Rectal smooth muscle tissue (tissue), 1 donor: ENCODE data around the gene CEP95.
A peak's percentile ranks its signal among the peaks of the same experiment; 100 is the strongest.

ENCODE experiments used
- H3K27ac ChIP-seq: one replicate; pipeline ENCODE4 v1.7.0; 2013; ENCODE audit warnings: low read depth, low read length, inconsistent platforms
- H3K27me3 ChIP-seq: one replicate; pipeline ENCODE4 v1.7.0; 2013; ENCODE audit warnings: low read length; ENCODE audit not compliant: control insufficient read depth, insufficient read depth
- H3K36me3 ChIP-seq: one replicate; pipeline ENCODE4 v1.7.0; 2013; ENCODE audit warnings: low read length; ENCODE audit not compliant: control insufficient read depth, insufficient read depth
- H3K4me1 ChIP-seq: one replicate; pipeline ENCODE4 v1.7.0; 2013; ENCODE audit warnings: low read length; ENCODE audit not compliant: control insufficient read depth, insufficient read depth
- H3K4me3 ChIP-seq: one replicate; pipeline ENCODE4 v1.7.0; 2013; ENCODE audit warnings: low read length
- H3K9ac ChIP-seq: one replicate; pipeline ENCODE4 v1.7.0; 2013; ENCODE audit warnings: low read length

CEP95 gene

DNA sequence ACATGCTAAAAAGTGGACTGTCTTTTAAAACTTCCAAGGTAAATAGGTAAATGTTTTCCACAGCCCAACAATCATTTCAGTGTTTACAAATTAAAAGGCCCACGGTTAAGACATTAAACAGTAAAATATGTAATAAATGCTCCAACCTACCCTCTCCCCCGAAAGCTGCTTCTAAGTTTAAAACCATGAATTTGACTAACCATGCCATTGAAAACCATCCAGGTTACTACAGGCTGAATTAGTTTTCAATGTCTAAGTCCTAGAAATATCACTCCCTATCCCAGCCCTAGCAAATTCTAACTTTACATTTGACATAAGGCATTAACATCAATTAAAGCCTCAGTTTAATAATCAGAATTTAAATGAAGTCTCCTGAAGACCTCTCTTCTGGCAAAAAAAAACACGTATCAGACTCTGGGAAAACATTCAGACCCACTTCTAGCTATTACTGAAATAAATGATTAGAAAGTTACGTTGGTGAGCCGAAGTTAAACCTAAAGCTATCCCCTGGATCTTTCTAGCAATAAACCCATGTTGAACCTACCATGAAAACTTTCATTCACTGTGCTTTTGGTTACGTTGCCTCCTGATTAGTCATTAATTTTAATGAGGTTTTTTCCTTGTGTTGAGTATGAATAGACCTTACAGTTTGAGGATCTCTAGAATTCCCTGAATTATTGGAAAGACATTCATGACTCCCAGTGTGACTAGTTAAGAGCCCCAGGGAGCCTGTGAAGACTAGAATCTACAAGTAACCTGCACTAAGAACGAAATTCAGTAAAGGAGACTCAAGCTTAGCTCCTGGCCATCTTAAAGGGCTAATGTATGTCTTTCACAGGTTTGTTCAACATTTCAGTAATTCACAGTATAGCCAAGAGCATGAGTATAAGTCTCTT, 8.2 kb upstream of the CEP95 start:
- Histone ChIP-seq H3K27me3 (no peaks in the 10 kb centered on the region), H3K4me3 (no peak overlapping the region), H3K9ac (no peak overlapping the region), H3K36me3 (peaks cover 40% of the 10 kb centered on the region), H3K4me1 (peaks cover 25% of the 10 kb centered on the region), H3K27ac (no peak overlapping the region)

DNA sequence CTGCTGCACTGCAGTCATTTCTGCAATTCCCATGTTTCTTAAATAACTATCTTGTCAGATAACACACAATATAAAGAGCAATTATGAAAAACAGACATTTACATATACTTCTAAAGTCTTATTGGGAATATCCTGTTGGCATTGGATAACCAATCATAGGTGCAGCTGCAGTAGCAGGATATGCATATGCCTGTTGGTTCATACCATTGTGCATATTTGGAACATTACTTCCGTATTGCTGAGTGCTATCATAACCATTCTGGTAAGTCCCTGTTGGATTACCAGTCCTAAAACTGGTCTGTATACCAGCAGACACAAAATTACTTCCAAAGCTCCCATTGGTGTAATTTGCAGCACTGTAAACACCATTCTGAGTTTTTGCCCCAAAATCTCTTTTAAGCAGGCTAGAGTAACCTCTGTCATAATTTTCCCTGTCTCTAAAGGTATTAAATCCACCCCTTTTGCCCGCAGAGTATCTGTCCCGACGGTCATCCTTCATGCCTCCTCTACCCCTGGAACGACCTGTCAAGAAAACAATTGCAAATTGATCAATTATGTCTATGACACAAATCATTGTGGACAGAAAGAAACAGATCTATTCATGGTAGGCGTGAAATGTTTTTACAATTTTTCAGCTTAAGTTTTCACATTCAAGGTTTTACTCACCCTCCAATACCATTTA, 6.8 kb upstream of the CEP95 start:
- H3K4me1 ChIP-seq = peaks cover 36% of the 10 kb centered on the region

DNA sequence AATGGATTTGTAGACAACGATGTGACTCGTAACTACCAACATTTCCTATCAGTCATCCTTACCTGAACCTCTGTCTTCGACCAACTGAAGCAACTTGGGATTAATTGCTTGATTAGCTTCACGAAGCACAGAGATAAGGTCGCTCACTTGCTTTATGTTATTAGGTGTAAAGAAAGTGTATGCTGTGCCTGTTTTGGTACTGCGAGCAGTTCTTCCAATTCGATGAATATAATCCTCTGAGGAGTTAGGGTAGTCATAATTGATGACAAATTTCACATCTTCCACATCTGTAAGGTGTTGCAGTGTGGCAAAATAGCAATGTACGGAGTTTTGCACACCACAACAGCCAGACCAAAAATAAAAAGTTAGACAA, 6.3 kb upstream of the CEP95 start:
- H3K27ac ChIP-seq = no peak overlapping the region
- H3K4me1 ChIP-seq = peaks cover 34% of the 10 kb centered on the region
- H3K27me3 ChIP-seq = no peaks in the 10 kb centered on the region
- H3K4me3 ChIP-seq = no peak overlapping the region
- peaks cover 47% of the 10 kb centered on the region for H3K36me3 ChIP-seq
- H3K9ac ChIP-seq = no peak overlapping the region

More for the DNA sequence above, 6.8 kb upstream of the CEP95 start:
- H3K9ac ChIP-seq = no peak overlapping the region
- no peaks in the 10 kb centered on the region for H3K27me3 ChIP-seq
- peaks cover 47% of the 10 kb centered on the region for H3K36me3 ChIP-seq
- no peak overlapping the region for H3K4me3 ChIP-seq
- no peak overlapping the region for H3K27ac ChIP-seq

DNA sequence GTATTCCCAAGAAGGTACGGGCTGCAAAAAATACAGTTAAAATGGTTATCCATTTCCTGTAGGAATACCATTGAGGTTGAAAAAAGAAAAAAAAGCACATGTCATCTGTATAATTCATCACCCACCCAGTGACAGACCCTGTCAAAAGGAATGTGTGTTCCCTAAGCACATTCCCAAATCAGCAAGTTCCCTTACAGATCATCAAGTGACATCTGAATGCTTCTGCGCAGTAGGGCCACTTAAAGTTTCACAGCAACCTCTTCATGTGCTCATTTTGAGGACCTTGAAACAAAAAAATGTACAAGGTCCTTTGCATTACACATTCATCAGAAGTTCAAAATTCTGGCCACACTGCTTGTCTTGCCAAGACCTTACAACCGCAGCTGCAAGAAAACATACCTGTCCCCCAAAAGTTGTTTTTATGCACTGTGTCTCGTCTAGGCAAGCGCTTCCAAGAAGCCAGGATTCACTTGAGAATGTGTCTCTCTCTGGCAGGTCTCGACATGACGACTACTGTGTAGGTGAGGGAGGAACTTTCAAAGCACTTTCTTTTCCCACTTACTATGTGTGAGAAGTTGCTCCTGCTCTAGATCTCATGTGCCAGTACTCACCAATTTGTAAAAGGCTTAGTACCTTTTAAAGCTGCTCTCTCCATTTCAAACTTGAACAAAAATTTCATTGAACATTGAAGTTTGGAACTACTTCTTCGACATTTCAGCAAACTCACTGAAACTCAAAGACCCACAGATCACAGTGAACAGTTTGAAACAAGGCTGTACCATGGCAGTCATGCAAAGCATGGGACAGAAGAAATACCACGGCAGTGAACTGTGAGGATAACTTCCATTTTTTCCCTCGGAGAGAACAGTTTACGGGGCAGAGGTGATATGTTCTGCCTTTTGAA, 5.7 kb upstream of the CEP95 start:
- H3K27ac ChIP-seq = no peak overlapping the region

DNA sequence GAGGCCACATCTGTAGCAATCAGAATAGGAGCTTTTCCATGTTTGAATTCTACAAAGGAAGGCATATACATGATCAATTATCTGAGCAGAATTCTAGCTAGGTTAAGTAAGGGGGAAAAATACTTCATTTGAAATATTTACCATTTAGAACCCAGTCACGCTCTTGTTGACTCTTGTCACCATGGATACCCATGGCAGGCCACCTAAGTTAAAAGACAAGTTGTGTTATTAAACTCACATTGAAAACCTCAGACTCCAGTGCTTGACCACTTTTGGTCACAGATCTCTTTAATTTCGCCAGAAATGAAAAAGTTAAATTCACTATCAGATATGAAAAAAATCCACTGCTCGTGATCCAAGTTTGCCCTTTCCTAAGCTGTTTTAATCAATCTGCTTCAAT, 4.8 kb upstream of the CEP95 start:
- Histone ChIP-seq H3K9ac (no peak overlapping the region), H3K4me1 (peaks cover 29% of the 10 kb centered on the region), H3K36me3 (peaks cover 47% of the 10 kb centered on the region), H3K27ac (no peak overlapping the region), H3K27me3 (no peaks in the 10 kb centered on the region), H3K4me3 (no peak overlapping the region)

More for the DNA sequence above, 5.7 kb upstream of the CEP95 start:
- no peak overlapping the region for H3K9ac ChIP-seq
- peaks cover 47% of the 10 kb centered on the region for H3K36me3 ChIP-seq
- no peak overlapping the region for H3K4me3 ChIP-seq
- peaks cover 31% of the 10 kb centered on the region for H3K4me1 ChIP-seq
- no peaks in the 10 kb centered on the region for H3K27me3 ChIP-seq

DNA sequence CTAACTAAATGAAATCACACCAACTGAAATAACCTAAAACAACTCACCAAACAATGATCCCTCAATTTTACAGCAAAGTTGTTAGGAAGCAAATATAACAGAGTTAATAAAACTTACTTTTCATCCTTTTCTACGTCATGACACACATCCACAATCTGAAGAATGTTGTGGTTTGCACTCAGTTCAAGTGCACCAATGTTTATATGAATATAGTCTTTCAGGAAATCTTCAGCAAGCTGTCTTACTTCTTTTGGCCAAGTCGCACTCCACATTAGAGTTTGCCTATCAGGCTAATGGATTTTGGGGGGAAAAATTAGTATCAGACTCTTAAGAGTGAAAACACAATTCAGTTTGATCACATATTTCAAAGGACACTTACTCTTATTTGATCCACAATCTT, 4.0 kb upstream of the CEP95 start:
- no peaks in the 10 kb centered on the region for H3K27me3 ChIP-seq
- no peak overlapping the region for H3K4me3 ChIP-seq
- peaks cover 29% of the 10 kb centered on the region for H3K4me1 ChIP-seq
- no peak overlapping the region for H3K27ac ChIP-seq
- H3K36me3 ChIP-seq = peaks cover 47% of the 10 kb centered on the region
- H3K9ac ChIP-seq = no peak overlapping the region

DNA sequence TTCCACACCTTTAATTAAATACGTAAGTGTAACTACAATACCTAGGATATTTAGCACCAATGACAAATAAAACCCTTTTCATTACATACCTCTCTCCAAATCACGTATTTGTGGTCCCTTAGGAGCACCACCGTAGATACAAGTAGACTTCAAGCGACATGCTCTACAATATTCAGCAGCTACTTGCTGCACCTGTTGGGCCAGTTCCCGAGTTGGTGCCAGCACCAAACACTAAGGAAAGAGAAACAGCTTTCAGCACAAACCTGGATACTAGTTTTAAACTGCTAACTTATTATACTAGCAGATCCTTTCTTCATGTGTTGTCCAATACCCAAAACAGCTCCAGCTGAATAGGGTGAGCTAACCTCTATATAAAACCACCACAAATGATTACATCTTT, 3.4 kb upstream of the CEP95 start:
- Histone ChIP-seq H3K4me3 (peak overlapping the region; percentile 24), H3K36me3 (peaks cover 47% of the 10 kb centered on the region), H3K27ac (no peak overlapping the region)

DNA sequence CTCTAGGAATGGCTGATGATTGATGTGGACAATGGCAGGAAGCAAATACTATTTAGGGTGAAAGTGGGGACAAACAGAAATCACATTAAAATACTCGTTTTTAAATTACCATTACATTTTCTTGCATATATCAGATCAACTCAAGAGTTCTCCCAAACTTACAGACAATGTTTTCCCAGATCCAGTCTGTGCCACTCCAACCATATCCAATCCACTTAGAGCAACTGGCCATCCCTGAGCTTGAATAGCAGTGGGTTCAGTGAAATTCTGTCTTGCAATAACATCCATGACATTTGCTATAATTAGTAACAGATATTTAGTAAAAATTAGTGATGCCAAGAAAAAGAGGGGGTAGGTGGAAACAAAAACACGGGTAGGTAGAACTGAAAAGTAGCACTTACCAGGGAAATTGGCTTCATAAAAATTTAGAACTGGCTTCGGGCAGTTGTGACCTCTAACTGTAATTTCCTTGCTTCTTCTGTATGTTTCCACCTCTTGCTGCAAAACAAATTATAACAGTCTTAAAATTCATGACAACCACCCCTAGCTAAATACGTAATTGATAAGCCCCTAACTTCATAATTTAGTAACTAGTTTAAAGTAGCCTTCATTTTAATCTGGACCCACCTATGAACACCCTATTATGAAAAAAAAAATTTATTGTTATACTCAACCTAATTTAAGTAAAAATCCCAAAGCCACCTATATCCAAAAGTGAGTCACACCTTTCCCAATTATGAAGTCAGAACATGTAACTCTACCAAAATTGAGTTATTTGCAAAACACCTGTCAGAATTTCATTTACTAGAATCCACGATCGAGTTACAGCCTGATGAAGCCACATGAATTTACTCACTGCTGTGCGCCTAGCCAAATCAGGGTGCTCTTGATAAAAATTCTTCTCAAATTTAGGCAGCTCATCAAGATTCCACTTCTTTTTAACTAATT, 2.7 kb upstream of the CEP95 start:
- Histone ChIP-seq H3K9ac (peak overlapping the region; percentile 83), H3K4me3 (peak overlapping the region; percentile 92), H3K4me1 (peaks cover 40% of the 10 kb centered on the region), H3K27me3 (no peaks in the 10 kb centered on the region), H3K36me3 (peaks cover 47% of the 10 kb centered on the region), H3K27ac (peak overlapping the region; percentile 99)

More for the DNA sequence above, 3.4 kb upstream of the CEP95 start:
- Histone ChIP-seq H3K9ac (no peak overlapping the region), H3K27me3 (no peaks in the 10 kb centered on the region), H3K4me1 (peaks cover 34% of the 10 kb centered on the region)

DNA sequence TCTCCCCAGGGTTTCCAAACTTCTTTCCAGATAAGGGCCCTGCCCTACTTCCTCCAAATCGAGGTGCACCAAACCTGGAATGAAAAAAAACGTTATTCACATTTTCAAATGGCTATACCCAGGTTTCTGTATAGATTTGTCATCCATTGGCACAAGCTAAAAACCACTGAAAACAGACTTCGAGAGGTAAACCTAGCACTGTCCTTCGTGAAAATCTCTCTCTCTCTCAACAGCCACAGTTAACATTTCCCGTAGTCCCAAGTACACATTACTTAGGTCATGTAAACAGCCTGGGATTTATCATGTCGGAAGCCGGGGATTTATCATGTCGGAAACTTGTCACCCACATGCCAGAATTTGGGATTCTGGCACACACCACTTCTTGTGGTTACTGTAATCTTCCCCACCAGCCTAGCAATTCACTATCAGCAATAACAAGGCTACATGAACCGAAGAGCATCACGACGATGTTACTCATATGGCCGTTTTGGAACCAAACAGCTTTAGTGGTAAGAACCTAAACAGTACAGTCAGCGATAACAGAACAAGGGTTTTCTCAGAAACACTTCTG, 1.9 kb upstream of the CEP95 start:
- peak overlapping the region; percentile 92 for H3K4me3 ChIP-seq
- H3K27me3 ChIP-seq = no peaks in the 10 kb centered on the region
- peaks cover 47% of the 10 kb centered on the region for H3K36me3 ChIP-seq
- H3K9ac ChIP-seq = peak overlapping the region; percentile 83
- H3K27ac ChIP-seq = peak overlapping the region; percentile 99
- H3K4me1 ChIP-seq = peaks cover 42% of the 10 kb centered on the region

DNA sequence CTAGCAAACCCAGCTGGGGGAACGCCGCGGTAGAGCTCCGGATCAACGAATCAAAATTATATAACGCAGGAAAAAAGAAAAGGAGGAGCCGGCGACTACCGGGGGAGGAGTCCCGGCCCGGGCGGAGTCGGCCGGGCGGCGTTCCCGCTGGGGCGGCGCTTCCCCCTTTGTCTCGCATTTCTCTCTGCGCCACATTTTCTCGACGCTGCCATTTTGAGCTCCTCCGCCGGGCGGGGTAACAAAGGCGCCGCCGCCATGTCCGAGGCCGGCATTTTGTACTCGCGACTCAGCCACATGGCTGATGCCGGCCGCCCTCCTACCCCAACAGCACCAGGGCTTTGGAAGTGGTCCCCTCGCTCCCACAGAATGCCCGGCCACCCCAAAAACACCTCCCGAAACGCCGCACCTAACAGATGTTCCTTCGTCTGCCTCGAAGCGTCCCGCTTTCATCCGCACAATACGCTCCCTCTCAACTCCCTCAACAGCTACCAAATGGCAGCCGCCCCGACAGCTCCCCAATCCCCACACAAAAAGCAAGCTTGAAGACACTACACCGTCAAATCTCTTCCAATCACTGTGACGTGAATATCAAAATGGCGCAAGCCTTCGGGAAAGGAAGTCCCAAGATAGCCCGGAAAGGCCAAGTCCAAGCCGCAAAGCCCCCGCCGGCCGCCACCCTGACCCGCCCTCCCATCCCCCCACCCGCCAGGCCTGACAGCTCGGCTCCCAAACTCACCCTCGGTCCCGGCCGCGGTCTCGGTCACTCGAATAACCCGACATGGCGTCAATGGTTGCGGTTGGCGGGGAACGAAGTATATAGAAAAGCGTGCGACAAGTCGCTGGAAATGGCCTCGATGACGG, 1.2 kb upstream of the CEP95 start:
- peaks cover 42% of the 10 kb centered on the region for H3K4me1 ChIP-seq

More for the DNA sequence above, 1.2 kb upstream of the CEP95 start:
- peak overlapping the region; percentile 99 for H3K27ac ChIP-seq
- H3K36me3 ChIP-seq = peaks cover 40% of the 10 kb centered on the region
- no peaks in the 10 kb centered on the region for H3K27me3 ChIP-seq
- H3K4me3 ChIP-seq = peak overlapping the region; percentile 92
- H3K9ac ChIP-seq = peak overlapping the region; percentile 97
